ENCODE results near the gene ANKRD33B.

ANKRD33B gene

GRCh38 chr5:10677533-10677932 is 113.7 kb downstream of the ANKRD33B start:
- H3K36me3 ChIP-seq (ENCODE audit: control insufficient read depth, insufficient read depth, low read length): peaks cover 33% of the 10 kb centered on the region
- no peaks in the 10 kb centered on the region for H3K27me3 ChIP-seq (replicated peaks; ENCODE audit: control insufficient read depth, insufficient read depth, low read length, poor library complexity, severe bottlenecking)
- H3K27ac ChIP-seq (ENCODE audit: insufficient read depth, low read length, poor library complexity, severe bottlenecking): no peak overlapping the region
- DNase-seq: no peak
- no peaks in the 10 kb centered on the region for H3K4me1 ChIP-seq (ENCODE audit: control insufficient read depth, insufficient read depth, low read length, poor library complexity, severe bottlenecking)
- H3K9me3 ChIP-seq (ENCODE audit: control insufficient read depth, low read length): no peaks in the 10 kb centered on the region
- H3K4me3 ChIP-seq (ENCODE audit: insufficient read depth, low read depth, low read length, poor library complexity, severe bottlenecking): no peak overlapping the region

GRCh38 chr5:10678244-10678643 is 114.4 kb downstream of the ANKRD33B start:
- Histone ChIP-seq H3K27ac (ENCODE audit: insufficient read depth, low read length, poor library complexity, severe bottlenecking) (no peak overlapping the region), H3K36me3 (ENCODE audit: control insufficient read depth, insufficient read depth, low read length) (peaks cover 36% of the 10 kb centered on the region), H3K4me3 (ENCODE audit: insufficient read depth, low read depth, low read length, poor library complexity, severe bottlenecking) (no peak overlapping the region), H3K9me3 (ENCODE audit: control insufficient read depth, low read length) (no peaks in the 10 kb centered on the region), H3K4me1 (ENCODE audit: control insufficient read depth, insufficient read depth, low read length, poor library complexity, severe bottlenecking) (no peaks in the 10 kb centered on the region), H3K27me3 (replicated peaks; ENCODE audit: control insufficient read depth, insufficient read depth, low read length, poor library complexity, severe bottlenecking) (no peaks in the 10 kb centered on the region)
- DNase-seq: no peak

GRCh38 chr5:10679336-10679988 is 115.6 kb downstream of the ANKRD33B start:
- no peaks in the 10 kb centered on the region for H3K4me1 ChIP-seq (ENCODE audit: control insufficient read depth, insufficient read depth, low read length, poor library complexity, severe bottlenecking)
- H3K27ac ChIP-seq (ENCODE audit: insufficient read depth, low read length, poor library complexity, severe bottlenecking): no peak overlapping the region
- H3K4me3 ChIP-seq (ENCODE audit: insufficient read depth, low read depth, low read length, poor library complexity, severe bottlenecking): no peak overlapping the region
- no peaks in the 10 kb centered on the region for H3K27me3 ChIP-seq (replicated peaks; ENCODE audit: control insufficient read depth, insufficient read depth, low read length, poor library complexity, severe bottlenecking)
- DNase-seq: no peak
- peaks cover 41% of the 10 kb centered on the region for H3K36me3 ChIP-seq (ENCODE audit: control insufficient read depth, insufficient read depth, low read length)
- no peaks in the 10 kb centered on the region for H3K9me3 ChIP-seq (ENCODE audit: control insufficient read depth, low read length)

- Histone ChIP-seq H3K4me3 (ENCODE audit: insufficient read depth, low read depth, low read length, poor library complexity, severe bottlenecking) (no peak overlapping the region), H3K27ac (ENCODE audit: insufficient read depth, low read length, poor library complexity, severe bottlenecking) (no peak overlapping the region), H3K4me1 (ENCODE audit: control insufficient read depth, insufficient read depth, low read length, poor library complexity, severe bottlenecking) (no peaks in the 10 kb centered on the region), H3K36me3 (ENCODE audit: control insufficient read depth, insufficient read depth, low read length) (peaks cover 41% of the 10 kb centered on the region), H3K27me3 (replicated peaks; ENCODE audit: control insufficient read depth, insufficient read depth, low read length, poor library complexity, severe bottlenecking) (no peaks in the 10 kb centered on the region), H3K9me3 (ENCODE audit: control insufficient read depth, low read length) (no peaks in the 10 kb centered on the region)
- no peak for DNase-seq
Measured at GRCh38 chr5:10680876-10681481, 117.1 kb downstream of the ANKRD33B start.

GRCh38 chr5:10681731-10682679 is 118.1 kb downstream of the ANKRD33B start:
- H3K4me3 ChIP-seq (ENCODE audit: insufficient read depth, low read depth, low read length, poor library complexity, severe bottlenecking): no peak overlapping the region
- no peak overlapping the region for H3K27ac ChIP-seq (ENCODE audit: insufficient read depth, low read length, poor library complexity, severe bottlenecking)
- H3K4me1 ChIP-seq (ENCODE audit: control insufficient read depth, insufficient read depth, low read length, poor library complexity, severe bottlenecking): no peaks in the 10 kb centered on the region
- no peaks in the 10 kb centered on the region for H3K27me3 ChIP-seq (replicated peaks; ENCODE audit: control insufficient read depth, insufficient read depth, low read length, poor library complexity, severe bottlenecking)
- H3K36me3 ChIP-seq (ENCODE audit: control insufficient read depth, insufficient read depth, low read length): peaks cover 41% of the 10 kb centered on the region
- H3K9me3 ChIP-seq (ENCODE audit: control insufficient read depth, low read length): no peaks in the 10 kb centered on the region
- DNase-seq: no peak

- Histone ChIP-seq H3K27ac (ENCODE audit: insufficient read depth, low read length, poor library complexity, severe bottlenecking) (no peak overlapping the region), H3K27me3 (replicated peaks; ENCODE audit: control insufficient read depth, insufficient read depth, low read length, poor library complexity, severe bottlenecking) (no peaks in the 10 kb centered on the region), H3K4me3 (ENCODE audit: insufficient read depth, low read depth, low read length, poor library complexity, severe bottlenecking) (no peak overlapping the region), H3K4me1 (ENCODE audit: control insufficient read depth, insufficient read depth, low read length, poor library complexity, severe bottlenecking) (no peaks in the 10 kb centered on the region), H3K9me3 (ENCODE audit: control insufficient read depth, low read length) (no peaks in the 10 kb centered on the region), H3K36me3 (ENCODE audit: control insufficient read depth, insufficient read depth, low read length) (peaks cover 40% of the 10 kb centered on the region)
- no peak for DNase-seq
Measured at GRCh38 chr5:10682801-10683525, 119.1 kb downstream of the ANKRD33B start.

- no peaks in the 10 kb centered on the region for H3K4me1 ChIP-seq (ENCODE audit: control insufficient read depth, insufficient read depth, low read length, poor library complexity, severe bottlenecking)
- no peak overlapping the region for H3K27ac ChIP-seq (ENCODE audit: insufficient read depth, low read length, poor library complexity, severe bottlenecking)
- no peaks in the 10 kb centered on the region for H3K27me3 ChIP-seq (replicated peaks; ENCODE audit: control insufficient read depth, insufficient read depth, low read length, poor library complexity, severe bottlenecking)
- no peak for DNase-seq
- H3K4me3 ChIP-seq (ENCODE audit: insufficient read depth, low read depth, low read length, poor library complexity, severe bottlenecking): no peak overlapping the region
- H3K36me3 ChIP-seq (ENCODE audit: control insufficient read depth, insufficient read depth, low read length): peaks cover 29% of the 10 kb centered on the region
- H3K9me3 ChIP-seq (ENCODE audit: control insufficient read depth, low read length): no peaks in the 10 kb centered on the region
Measured at GRCh38 chr5:10684303-10685086, 120.6 kb downstream of the ANKRD33B start.

GRCh38 chr5:10685115-10685521 is 121.2 kb downstream of the ANKRD33B start:
- DNase-seq: no peak
- Histone ChIP-seq H3K27ac (ENCODE audit: insufficient read depth, low read length, poor library complexity, severe bottlenecking) (no peak overlapping the region), H3K27me3 (replicated peaks; ENCODE audit: control insufficient read depth, insufficient read depth, low read length, poor library complexity, severe bottlenecking) (no peaks in the 10 kb centered on the region), H3K4me3 (ENCODE audit: insufficient read depth, low read depth, low read length, poor library complexity, severe bottlenecking) (no peak overlapping the region), H3K9me3 (ENCODE audit: control insufficient read depth, low read length) (no peaks in the 10 kb centered on the region), H3K36me3 (ENCODE audit: control insufficient read depth, insufficient read depth, low read length) (peaks cover 26% of the 10 kb centered on the region), H3K4me1 (ENCODE audit: control insufficient read depth, insufficient read depth, low read length, poor library complexity, severe bottlenecking) (no peaks in the 10 kb centered on the region)

- no peaks in the 10 kb centered on the region for H3K9me3 ChIP-seq (ENCODE audit: control insufficient read depth, low read length)
- H3K4me3 ChIP-seq (ENCODE audit: insufficient read depth, low read depth, low read length, poor library complexity, severe bottlenecking): no peak overlapping the region
- no peak overlapping the region for H3K27ac ChIP-seq (ENCODE audit: insufficient read depth, low read length, poor library complexity, severe bottlenecking)
- H3K4me1 ChIP-seq (ENCODE audit: control insufficient read depth, insufficient read depth, low read length, poor library complexity, severe bottlenecking): no peaks in the 10 kb centered on the region
- no peaks in the 10 kb centered on the region for H3K27me3 ChIP-seq (replicated peaks; ENCODE audit: control insufficient read depth, insufficient read depth, low read length, poor library complexity, severe bottlenecking)
- peaks cover 15% of the 10 kb centered on the region for H3K36me3 ChIP-seq (ENCODE audit: control insufficient read depth, insufficient read depth, low read length)
- DNase-seq: no peak
Measured at GRCh38 chr5:10686890-10687289, 123.0 kb downstream of the ANKRD33B start.
